Measurements from ENCODE around the gene VAMP5.
A peak's percentile ranks its signal among the peaks of the same experiment; 100 is the strongest.

Gene VAMP5, protein sequence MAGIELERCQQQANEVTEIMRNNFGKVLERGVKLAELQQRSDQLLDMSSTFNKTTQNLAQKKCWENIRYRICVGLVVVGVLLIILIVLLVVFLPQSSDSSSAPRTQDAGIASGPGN

DNA sequence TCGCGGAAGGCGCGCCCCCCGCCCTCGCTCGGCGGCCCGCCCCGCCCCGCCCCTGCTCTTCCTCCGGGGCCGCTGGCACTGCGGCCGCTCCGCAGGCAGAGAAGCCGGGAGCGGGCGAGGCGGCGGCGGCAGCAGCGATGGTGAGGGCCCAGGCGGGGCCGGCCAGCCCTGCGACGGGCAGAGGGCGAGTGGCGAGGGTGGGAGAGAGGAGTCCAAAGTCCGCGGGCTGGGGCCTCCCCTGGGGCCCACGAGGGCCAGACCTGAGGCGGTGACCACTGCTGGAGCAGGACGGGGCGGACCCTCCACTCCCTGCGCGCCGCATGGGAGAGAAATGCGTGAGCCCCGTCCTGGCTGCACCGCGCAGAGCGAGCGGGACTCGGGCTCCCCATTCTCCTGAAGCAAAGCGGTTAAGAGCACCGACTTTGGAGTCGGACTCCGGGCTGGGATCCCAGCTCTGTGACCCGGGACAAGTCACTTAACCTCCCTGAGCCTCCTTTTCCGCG, at the start of gene VAMP5:
TSS of gene VAMP5 (plus strand) at position 78 of the 503 bp plus-strand sequence. CDS start at position 138, 60 bp downstream.
- Histone ChIP-seq H3K9ac (ENCODE audit: low read depth, low read length) (no peak within 1 kb of the TSS), H3K9me3 (ENCODE audit: insufficient read depth, low read depth, low read length) (no peaks in the 10 kb centered on the region), H3K4me3 (ENCODE audit: low read length) (peak within 1 kb of the TSS; percentile 55; the same call in 1 of the 2 replicates), H3K36me3 (ENCODE audit: insufficient read depth, low read depth, low read length) (peaks cover 4% of the 10 kb centered on the region; the same call in 1 of the 2 replicates), H3K27ac (ENCODE audit: low read length) (no peak within 1 kb of the TSS), H3K4me1 (ENCODE audit: insufficient read depth, low read length) (no peaks in the 10 kb centered on the region), H3K27me3 (ENCODE audit: insufficient read depth, low read length) (peaks cover 27% of the 10 kb centered on the region; the same call in 1 of the 2 replicates)

DNA sequence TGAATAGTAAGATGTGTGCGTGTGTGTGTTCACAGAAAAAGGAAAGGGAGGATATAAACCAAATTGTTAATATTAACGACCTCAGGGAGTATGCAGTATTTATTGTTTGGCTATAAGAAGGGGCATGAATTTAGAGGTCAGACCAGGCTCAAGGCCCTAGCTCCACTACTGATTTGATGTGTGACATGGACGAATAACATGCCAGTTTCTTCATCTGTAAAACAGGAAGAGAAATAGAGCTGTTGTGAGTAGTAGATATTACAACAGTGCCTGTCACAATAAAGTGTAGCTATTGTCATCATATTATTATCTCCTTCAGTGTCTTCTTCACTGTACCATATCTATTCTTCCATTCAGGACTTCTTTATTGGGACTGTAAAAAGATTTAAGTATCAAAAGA, 49.4 kb upstream of the VAMP5 start:
- Histone ChIP-seq H3K9ac (ENCODE audit: low read depth, low read length) (no peak overlapping the region), H3K4me1 (ENCODE audit: insufficient read depth, low read length) (peaks cover 11% of the 10 kb centered on the region), H3K27ac (ENCODE audit: low read length) (no peak overlapping the region), H3K9me3 (ENCODE audit: insufficient read depth, low read depth, low read length) (no peaks in the 10 kb centered on the region), H3K36me3 (ENCODE audit: insufficient read depth, low read depth, low read length) (peaks cover 2% of the 10 kb centered on the region), H3K27me3 (ENCODE audit: insufficient read depth, low read length) (no peaks in the 10 kb centered on the region), H3K4me3 (ENCODE audit: low read length) (no peak overlapping the region)

DNA sequence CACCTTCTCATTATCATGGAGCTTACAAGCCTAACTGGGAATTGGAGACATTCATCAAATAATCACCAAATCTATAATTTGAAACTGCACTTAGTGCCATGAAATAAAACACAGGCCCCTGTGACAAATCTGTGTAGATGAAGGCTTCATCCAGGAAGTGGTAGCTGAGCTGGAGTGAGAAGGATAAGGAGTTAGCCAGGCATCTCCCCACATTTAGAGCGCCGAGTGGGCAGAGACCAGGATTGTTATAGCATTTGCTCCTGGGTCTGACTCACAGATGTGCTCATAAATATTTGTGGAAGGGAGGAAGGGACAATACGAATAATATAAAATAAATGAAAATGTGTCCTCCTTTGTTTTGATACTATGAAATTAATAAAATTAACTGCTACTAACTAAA, 47.8 kb upstream of the VAMP5 start:
- Histone ChIP-seq H3K9ac (ENCODE audit: low read depth, low read length) (peak overlapping the region; percentile 100; the same call in 1 of the 2 replicates), H3K9me3 (ENCODE audit: insufficient read depth, low read depth, low read length) (no peaks in the 10 kb centered on the region), H3K36me3 (ENCODE audit: insufficient read depth, low read depth, low read length) (peaks cover 18% of the 10 kb centered on the region), H3K4me1 (ENCODE audit: insufficient read depth, low read length) (peaks cover 15% of the 10 kb centered on the region), H3K4me3 (ENCODE audit: low read length) (0 out of 2 replicates have a peak overlapping the region, but pooled peaks have one; percentile 95), H3K27ac (ENCODE audit: low read length) (no peak overlapping the region), H3K27me3 (ENCODE audit: insufficient read depth, low read length) (no peaks in the 10 kb centered on the region)

DNA sequence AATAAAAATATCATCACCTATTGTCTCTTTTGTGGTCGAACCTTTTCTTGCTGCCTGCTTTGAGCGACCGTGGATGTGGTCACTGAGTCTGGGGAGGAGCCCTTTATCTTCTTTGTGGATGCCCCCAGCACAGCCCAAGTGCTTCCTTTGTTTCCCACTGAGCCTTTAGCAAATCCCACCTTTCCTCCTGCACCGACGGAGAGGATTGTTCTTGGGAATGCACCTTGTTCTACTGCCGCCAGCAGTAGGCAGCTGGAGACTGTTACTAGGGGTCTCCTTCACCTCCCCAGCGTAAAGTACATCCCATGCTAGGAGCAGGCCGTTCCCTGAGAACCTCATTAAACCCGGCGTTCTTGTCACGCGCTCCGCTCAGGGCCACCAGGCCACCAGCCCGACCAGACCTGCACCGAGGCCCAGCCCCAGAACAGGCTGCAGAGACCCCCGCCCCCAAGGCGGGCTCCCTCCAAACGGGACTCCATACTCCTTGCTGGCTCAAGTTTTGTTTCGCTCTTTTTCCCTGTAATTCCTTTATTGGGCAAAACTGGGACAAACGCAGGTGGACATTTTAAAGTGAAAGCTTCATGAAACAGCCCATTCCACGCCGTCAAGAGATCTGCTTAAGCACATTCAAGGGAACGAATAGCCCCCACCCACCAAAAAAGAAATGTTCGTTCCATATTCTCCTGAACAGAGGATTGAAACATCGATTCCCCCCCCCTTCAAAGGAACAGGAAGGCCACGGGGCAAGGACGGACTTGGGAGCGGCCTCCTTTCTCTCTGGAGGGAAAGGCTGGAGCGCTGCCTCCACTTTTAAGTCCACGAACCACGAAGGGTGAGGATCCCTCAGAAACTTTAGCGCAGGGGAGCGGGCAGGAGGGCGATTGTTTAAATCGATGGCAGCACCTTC, 46.4 kb upstream of the VAMP5 start:
- Histone ChIP-seq H3K27ac (ENCODE audit: low read length) (peak overlapping the region; percentile 99), H3K9ac (ENCODE audit: low read depth, low read length) (peak overlapping the region; percentile 100), H3K4me3 (ENCODE audit: low read length) (peak overlapping the region; percentile 95), H3K36me3 (ENCODE audit: insufficient read depth, low read depth, low read length) (peaks cover 32% of the 10 kb centered on the region), H3K4me1 (ENCODE audit: insufficient read depth, low read length) (peaks cover 20% of the 10 kb centered on the region), H3K9me3 (ENCODE audit: insufficient read depth, low read depth, low read length) (no peaks in the 10 kb centered on the region), H3K27me3 (ENCODE audit: insufficient read depth, low read length) (no peaks in the 10 kb centered on the region)

DNA sequence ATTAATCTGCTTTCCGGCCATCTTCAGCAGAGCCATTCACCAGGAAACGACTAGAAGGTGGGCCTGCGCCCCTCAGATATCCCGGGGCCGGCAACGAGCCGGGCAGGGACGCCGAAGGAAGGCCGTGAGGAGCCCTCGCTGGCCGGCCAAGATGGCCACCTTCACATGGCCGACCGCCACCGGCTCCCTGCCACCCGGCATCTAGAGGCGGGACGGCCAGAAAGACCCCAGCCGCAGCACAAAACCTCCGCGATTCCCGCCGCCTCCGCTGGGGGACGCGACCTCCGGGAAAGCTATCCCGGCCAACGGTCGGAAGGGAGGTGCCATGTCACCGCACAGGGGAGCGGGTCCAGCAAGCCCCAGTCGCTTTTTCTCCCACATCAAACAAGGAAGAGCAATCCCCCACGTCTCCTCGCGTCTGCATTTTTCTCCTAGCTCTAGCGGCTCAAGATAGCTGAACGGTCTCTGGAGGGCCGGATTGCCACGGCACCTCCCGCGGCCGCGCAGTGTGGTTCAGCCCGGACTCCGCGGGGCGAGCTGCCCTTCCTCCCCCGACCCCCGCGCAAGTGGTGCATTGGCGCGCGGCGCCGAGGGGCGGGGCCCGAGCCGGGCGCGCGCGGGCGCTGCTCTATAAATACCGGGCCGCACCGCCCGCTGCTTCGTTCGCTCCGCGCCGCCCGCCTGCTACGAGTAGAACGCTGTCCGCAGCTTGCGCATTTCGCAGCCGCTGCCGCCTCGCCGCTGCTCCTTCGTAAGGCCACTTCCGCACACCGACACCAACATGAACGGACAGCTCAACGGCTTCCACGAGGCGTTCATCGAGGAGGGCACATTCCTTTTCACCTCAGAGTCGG, 45.5 kb upstream of the VAMP5 start, which contains the start of gene MAT2A:
TSS of gene MAT2A (plus strand) at position 662 of the 854 bp plus-strand sequence. CDS start at position 782, 120 bp downstream.
- peak within 1 kb of the TSS; percentile 95 for H3K4me3 ChIP-seq (ENCODE audit: low read length)
- H3K9ac ChIP-seq (ENCODE audit: low read depth, low read length), result peak within 1 kb of the TSS; percentile 100
- no peaks in the 10 kb centered on the region for H3K27me3 ChIP-seq (ENCODE audit: insufficient read depth, low read length)
- no peaks in the 10 kb centered on the region for H3K9me3 ChIP-seq (ENCODE audit: insufficient read depth, low read depth, low read length)
- H3K4me1 ChIP-seq (ENCODE audit: insufficient read depth, low read length), result peaks cover 20% of the 10 kb centered on the region
- peaks cover 41% of the 10 kb centered on the region for H3K36me3 ChIP-seq (ENCODE audit: insufficient read depth, low read depth, low read length)
- peak within 1 kb of the TSS; percentile 99 for H3K27ac ChIP-seq (ENCODE audit: low read length)

DNA sequence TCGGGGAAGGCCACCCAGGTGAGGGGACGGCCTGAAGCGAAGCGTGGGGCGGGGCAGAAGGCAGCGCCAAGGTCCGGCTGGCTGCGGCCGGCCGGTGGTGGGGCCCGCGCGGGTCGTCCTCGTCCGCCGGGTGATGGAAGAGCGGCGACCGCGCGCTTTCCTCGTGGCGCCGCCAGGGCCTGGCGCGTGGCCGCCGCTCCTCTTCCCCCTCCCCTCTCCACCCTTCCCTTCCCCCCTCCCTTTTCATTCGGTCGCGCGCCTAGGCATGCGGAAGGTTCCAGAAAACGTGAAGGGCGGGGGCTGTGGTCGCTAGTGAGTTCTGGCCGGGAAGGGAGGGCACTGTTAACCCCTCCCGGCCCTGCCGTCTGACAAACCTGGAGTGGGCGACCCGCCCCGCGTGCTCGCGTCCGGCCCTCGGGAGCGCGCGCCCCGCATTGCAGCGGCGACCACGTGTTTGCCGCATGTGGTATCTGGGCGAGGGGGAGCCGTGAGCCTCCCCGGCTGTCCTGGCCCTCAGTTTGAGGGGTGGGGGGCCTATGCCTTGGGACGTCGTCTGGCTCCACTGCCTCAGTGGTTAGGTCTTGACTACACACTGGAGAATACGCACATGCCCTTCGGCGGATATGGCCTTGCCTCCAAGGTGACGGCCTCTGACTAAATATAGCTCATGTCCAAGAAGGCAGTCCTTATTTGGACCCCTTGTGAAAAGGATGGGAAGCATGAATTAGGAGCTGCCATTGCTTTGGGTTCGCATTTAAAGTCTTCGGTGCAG, 44.7 kb upstream of the VAMP5 start:
- H3K27ac ChIP-seq (ENCODE audit: low read length), result peak overlapping the region; percentile 99
- no peaks in the 10 kb centered on the region for H3K27me3 ChIP-seq (ENCODE audit: insufficient read depth, low read length)
- peaks cover 20% of the 10 kb centered on the region for H3K4me1 ChIP-seq (ENCODE audit: insufficient read depth, low read length)
- H3K36me3 ChIP-seq (ENCODE audit: insufficient read depth, low read depth, low read length), result peaks cover 49% of the 10 kb centered on the region
- H3K9me3 ChIP-seq (ENCODE audit: insufficient read depth, low read depth, low read length), result no peaks in the 10 kb centered on the region
- H3K9ac ChIP-seq (ENCODE audit: low read depth, low read length), result peak overlapping the region; percentile 100
- peak overlapping the region; percentile 95 for H3K4me3 ChIP-seq (ENCODE audit: low read length)

DNA sequence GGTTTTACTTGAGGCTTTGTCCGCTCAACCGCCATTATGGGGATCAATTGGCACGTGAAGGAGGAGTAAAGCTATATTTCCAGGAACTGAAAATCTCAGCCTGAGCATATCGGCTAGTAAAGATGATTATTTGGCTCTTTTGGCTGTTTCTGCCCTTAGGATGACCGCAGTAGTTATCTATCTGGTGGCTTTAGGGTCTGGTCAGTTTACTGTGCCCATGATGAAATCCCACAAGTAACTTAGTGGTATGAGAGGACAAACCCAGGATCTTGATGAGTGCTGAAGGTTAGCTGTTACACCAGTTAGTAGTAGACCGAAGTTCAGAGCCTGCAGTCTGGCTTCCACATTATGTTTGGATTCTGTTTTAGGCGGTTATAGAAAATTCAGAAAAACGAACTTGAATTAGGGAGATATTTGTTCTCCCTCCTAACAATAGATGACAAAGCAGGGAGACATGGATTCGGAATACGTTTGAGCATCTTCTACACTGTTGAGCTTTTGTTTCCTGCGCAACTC, 44.0 kb upstream of the VAMP5 start:
- H3K36me3 ChIP-seq (ENCODE audit: insufficient read depth, low read depth, low read length), result peaks cover 56% of the 10 kb centered on the region
- peak overlapping the region; percentile 100 for H3K9ac ChIP-seq (ENCODE audit: low read depth, low read length)
- H3K4me1 ChIP-seq (ENCODE audit: insufficient read depth, low read length), result peaks cover 20% of the 10 kb centered on the region
- peak overlapping the region; percentile 95 for H3K4me3 ChIP-seq (ENCODE audit: low read length)
- no peaks in the 10 kb centered on the region for H3K9me3 ChIP-seq (ENCODE audit: insufficient read depth, low read depth, low read length)
- H3K27ac ChIP-seq (ENCODE audit: low read length), result peak overlapping the region; percentile 99
- H3K27me3 ChIP-seq (ENCODE audit: insufficient read depth, low read length), result no peaks in the 10 kb centered on the region

DNA sequence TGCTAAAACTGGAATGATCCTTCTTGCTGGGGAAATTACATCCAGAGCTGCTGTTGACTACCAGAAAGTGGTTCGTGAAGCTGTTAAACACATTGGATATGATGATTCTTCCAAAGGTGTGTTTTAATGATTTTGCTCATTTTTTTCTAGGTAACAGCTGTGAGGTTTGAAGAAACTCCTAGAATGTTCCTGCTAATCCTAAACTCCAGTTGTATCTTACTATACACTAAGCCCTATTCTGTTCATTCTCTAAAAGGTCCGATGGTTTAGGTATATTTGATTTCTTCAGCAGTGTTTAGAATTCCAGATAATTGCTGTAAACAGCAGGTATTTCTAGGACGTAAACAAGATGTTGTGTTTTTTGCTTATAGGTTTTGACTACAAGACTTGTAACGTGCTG, 43.0 kb upstream of the VAMP5 start:
- Histone ChIP-seq H3K27me3 (ENCODE audit: insufficient read depth, low read length) (no peaks in the 10 kb centered on the region), H3K4me3 (ENCODE audit: low read length) (peak overlapping the region; percentile 95), H3K4me1 (ENCODE audit: insufficient read depth, low read length) (peaks cover 20% of the 10 kb centered on the region), H3K27ac (ENCODE audit: low read length) (no peak overlapping the region), H3K9me3 (ENCODE audit: insufficient read depth, low read depth, low read length) (no peaks in the 10 kb centered on the region), H3K36me3 (ENCODE audit: insufficient read depth, low read depth, low read length) (peaks cover 64% of the 10 kb centered on the region), H3K9ac (ENCODE audit: low read depth, low read length) (peak overlapping the region; percentile 100)

DNA sequence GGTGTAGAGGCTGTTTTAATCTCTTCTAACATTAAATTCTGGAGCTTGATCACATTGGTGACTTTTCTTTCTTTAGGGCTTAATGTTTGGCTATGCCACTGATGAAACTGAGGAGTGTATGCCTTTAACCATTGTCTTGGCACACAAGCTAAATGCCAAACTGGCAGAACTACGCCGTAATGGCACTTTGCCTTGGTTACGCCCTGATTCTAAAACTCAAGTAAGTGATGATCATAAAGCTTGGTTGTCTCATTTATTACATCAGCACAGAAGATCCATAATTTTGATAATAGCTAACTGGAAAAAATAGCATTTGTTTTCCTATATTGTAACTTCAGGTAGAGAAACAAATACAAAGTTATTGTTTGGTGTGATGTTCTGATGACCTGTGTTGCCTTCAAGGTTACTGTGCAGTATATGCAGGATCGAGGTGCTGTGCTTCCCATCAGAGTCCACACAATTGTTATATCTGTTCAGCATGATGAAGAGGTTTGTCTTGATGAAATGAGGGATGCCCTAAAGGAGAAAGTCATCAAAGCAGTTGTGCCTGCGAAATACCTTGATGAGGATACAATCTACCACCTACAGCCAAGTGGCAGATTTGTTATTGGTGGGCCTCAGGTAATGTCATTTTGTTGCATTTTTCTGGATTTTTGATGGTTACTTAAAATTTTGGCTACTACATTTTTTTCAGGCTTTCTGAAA, 42.3 kb upstream of the VAMP5 start:
- no peaks in the 10 kb centered on the region for H3K9me3 ChIP-seq (ENCODE audit: insufficient read depth, low read depth, low read length)
- H3K4me3 ChIP-seq (ENCODE audit: low read length), result peak overlapping the region; percentile 95
- H3K36me3 ChIP-seq (ENCODE audit: insufficient read depth, low read depth, low read length), result peaks cover 64% of the 10 kb centered on the region
- peak overlapping the region; percentile 100; the same call in 1 of the 2 replicates for H3K9ac ChIP-seq (ENCODE audit: low read depth, low read length)
- H3K27me3 ChIP-seq (ENCODE audit: insufficient read depth, low read length), result no peaks in the 10 kb centered on the region
- H3K4me1 ChIP-seq (ENCODE audit: insufficient read depth, low read length), result peaks cover 17% of the 10 kb centered on the region
- H3K27ac ChIP-seq (ENCODE audit: low read length), result no peak overlapping the region

DNA sequence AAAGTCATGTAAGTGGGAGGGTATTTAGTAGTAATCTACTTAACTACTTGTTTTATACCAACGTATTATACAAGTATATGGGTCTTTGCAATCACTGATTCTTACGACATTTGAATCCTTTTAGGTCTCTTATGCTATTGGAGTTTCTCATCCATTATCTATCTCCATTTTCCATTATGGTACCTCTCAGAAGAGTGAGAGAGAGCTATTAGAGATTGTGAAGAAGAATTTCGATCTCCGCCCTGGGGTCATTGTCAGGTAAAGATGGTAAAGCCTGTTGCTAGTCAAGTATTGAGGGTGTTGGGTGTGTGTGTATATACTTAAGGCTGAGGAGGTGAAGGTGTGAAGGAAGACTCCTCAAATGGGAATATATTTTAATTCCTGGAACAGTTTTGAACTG, 41.5 kb upstream of the VAMP5 start:
- Histone ChIP-seq H3K4me3 (ENCODE audit: low read length) (no peak overlapping the region), H3K9me3 (ENCODE audit: insufficient read depth, low read depth, low read length) (no peaks in the 10 kb centered on the region), H3K36me3 (ENCODE audit: insufficient read depth, low read depth, low read length) (peaks cover 64% of the 10 kb centered on the region), H3K27ac (ENCODE audit: low read length) (no peak overlapping the region), H3K9ac (ENCODE audit: low read depth, low read length) (no peak overlapping the region), H3K27me3 (ENCODE audit: insufficient read depth, low read length) (no peaks in the 10 kb centered on the region), H3K4me1 (ENCODE audit: insufficient read depth, low read length) (peaks cover 9% of the 10 kb centered on the region)
